Natural killer cell (primary cell): ENCODE data around the gene ZBTB25. TPM values are rescaled to one million over a fixed set of nuclear protein-coding genes. Genes with fewer than 3 reads are reported as not detected.
"Not testable (repeated sequence)": the region's sequence is repeated elsewhere in the genome, so short reads cannot be mapped to it uniquely, and the experiment has no call there.

Experiments used
- ATAC-seq, 3 donors: fragments of 150-1000 bp in 2 of 3; fragments of 200-7000 bp in 1 of 3; cut with Tn5 transposase; 1 replicate in 1 of 3; 2 replicates in 2 of 3; pipeline ENCODE4 v1.10.0; 2021; ENCODE audit warnings: mild to moderate bottlenecking in 2 of 3, moderate library complexity in 2 of 3
- DNase-seq, 2 donors: peaks; one replicate each; pipeline versions ENCODE4 v3.0.0 to v3.0.0-alpha.2; 2013 to 2021; ENCODE audit warnings: mixed read lengths in 1 of 2
- H3K27ac ChIP-seq: one replicate; pipeline ENCODE4 v1.5.1; 2013; ENCODE audit warnings: mild to moderate bottlenecking, low read length
- H3K27me3 ChIP-seq: one replicate; pipeline ENCODE4 v1.6.1; 2013; ENCODE audit warnings: low read length; ENCODE audit not compliant: control insufficient read depth, insufficient read depth
- H3K36me3 ChIP-seq: one replicate; pipeline ENCODE4 v1.6.1; 2013; ENCODE audit warnings: low read length; ENCODE audit not compliant: control insufficient read depth, insufficient read depth
- H3K4me1 ChIP-seq: one replicate; pipeline ENCODE4 v1.6.1; 2013; ENCODE audit warnings: low read length; ENCODE audit not compliant: control insufficient read depth, insufficient read depth
- H3K4me3 ChIP-seq: one replicate; pipeline ENCODE4 v1.5.1; 2013; ENCODE audit warnings: low read length
- H3K9me3 ChIP-seq: one replicate; pipeline ENCODE4 v1.6.1; 2013; ENCODE audit warnings: low read length; ENCODE audit not compliant: control insufficient read depth, insufficient read depth
- H3K27ac Mint-ChIP-seq, 2 donors: one replicate each; pipeline ENCODE4 v1.8.0; 2022; ENCODE audit warnings: mild to moderate bottlenecking in 2 of 2, mixed read lengths in 2 of 2, moderate library complexity in 1 of 2
- H3K27me3 Mint-ChIP-seq, 2 donors: one replicate each; pipeline ENCODE4 v1.8.0; 2022; ENCODE audit warnings: low read depth in 2 of 2, mixed read lengths in 2 of 2
- H3K36me3 Mint-ChIP-seq: one replicate; pipeline ENCODE4 v1.8.0; 2022; ENCODE audit warnings: mixed read lengths
- H3K4me1 Mint-ChIP-seq, 2 donors: one replicate each; pipeline ENCODE4 v1.8.0; 2022; ENCODE audit warnings: mixed read lengths in 2 of 2
- H3K4me3 Mint-ChIP-seq: one replicate; pipeline ENCODE4 v1.8.0; 2022; ENCODE audit warnings: mild to moderate bottlenecking, moderate library complexity, mixed read lengths
- H3K9me3 Mint-ChIP-seq, 2 donors: one replicate each; pipeline ENCODE4 v1.8.0; 2022; ENCODE audit warnings: mixed read lengths in 2 of 2
- CTCF ChIP-seq: fragments of 200-600 bp; IDR thresholded peaks from one replicate; pipeline ENCODE4 v1.8.0; 2022; ENCODE audit warnings: antibody characterized with exemption
- WGBS: methylation state at CpG from one replicate; pipeline ENCODE4 v1.1.7; 2013; ENCODE audit warnings: missing lambda C conversion rate; ENCODE audit not compliant: insufficient coverage; 5-methylcytosine and 5-hydroxymethylcytosine counted together
- intact Hi-C: fragments of 100-400 bp; cut with micrococcal nuclease; formaldehyde crosslinking; loops from one replicate; pipeline ENCODE4 v1.14.2; 2022
- total RNA-seq, 4 donors: library from RNA; stranded (reverse); fragments of 120-200 nt in 1 of 4; gene quantifications; one replicate each; pipeline versions ENCODE4 v1.2.3 to v1.2.4, GENCODE V29; 2013 to 2022

Gene ZBTB25
- total RNA-seq, 3 donors from 2014 or later (not counting 1 experiment from before 2014, with no cell fraction given), result 29.7 to 36.7 (median 31.1) TPM

DNA sequence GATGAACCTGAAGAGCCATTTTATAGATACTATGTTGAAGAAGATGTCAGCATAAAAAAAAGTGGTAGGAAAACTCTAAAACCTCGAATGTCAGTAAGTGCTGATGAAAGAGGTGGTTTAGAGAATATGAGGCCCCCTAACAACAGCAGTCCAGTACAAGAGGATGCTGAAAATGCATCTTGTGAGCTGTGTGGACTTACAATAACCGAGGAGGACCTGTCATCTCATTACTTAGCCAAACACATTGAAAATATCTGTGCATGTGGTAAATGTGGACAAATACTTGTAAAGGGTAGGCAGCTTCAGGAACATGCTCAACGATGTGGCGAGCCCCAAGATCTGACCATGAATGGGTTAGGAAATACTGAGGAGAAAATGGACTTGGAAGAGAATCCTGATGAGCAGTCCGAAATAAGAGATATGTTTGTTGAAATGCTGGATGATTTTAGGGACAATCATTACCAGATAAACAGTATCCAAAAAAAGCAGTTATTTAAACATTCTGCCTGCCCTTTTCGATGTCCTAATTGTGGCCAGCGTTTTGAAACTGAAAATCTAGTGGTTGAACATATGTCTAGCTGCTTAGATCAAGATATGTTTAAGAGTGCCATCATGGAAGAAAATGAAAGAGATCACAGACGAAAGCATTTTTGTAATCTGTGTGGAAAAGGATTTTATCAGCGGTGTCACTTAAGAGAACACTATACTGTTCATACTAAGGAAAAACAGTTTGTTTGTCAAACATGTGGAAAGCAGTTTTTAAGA, 19.1 kb upstream of the ZBTB25 start:
- Mint-ChIP-seq H3K4me3 (no peak overlapping the region), H3K27ac (no peak overlapping the region), H3K9me3 (no peaks in the 10 kb centered on the region), H3K36me3 (no peaks in the 10 kb centered on the region), H3K27me3 (no peaks in the 10 kb centered on the region), H3K4me1 (peaks cover 22 to 27% of the 10 kb centered on the region in 2 donors)
- peaks cover 5% of the 10 kb centered on the region for H3K4me1 ChIP-seq
- DNase-seq, result no peak
- peak in 1 of 3 donors; percentile 7 for ATAC-seq
- H3K27ac ChIP-seq, result no peak overlapping the region
- no peaks in the 10 kb centered on the region for H3K27me3 ChIP-seq
- H3K9me3 ChIP-seq, result no peaks in the 10 kb centered on the region
- H3K4me3 ChIP-seq, result no peak overlapping the region
- peaks cover 37% of the 10 kb centered on the region for H3K36me3 ChIP-seq
- intact Hi-C loops, result no loop called here
- 83% methylated on average over 7 of the region's 9 CpGs for whole genome bisulfite sequencing
- TF ChIP-seq CTCF, result no peak

GRCh38 chr14:64520699-64521098, 17.1 kb upstream of the ZBTB25 start:
- no peak overlapping the region for H3K27ac ChIP-seq
- Mint-ChIP-seq H3K27me3 (no peaks in the 10 kb centered on the region), H3K27ac (peak overlapping the region in 1 of 2 donors; percentile 18), H3K36me3 (no peaks in the 10 kb centered on the region), H3K4me1 (peaks cover 26 to 29% of the 10 kb centered on the region in 2 donors), H3K4me3 (no peak overlapping the region), H3K9me3 (no peaks in the 10 kb centered on the region)
- H3K36me3 ChIP-seq, result peaks cover 34% of the 10 kb centered on the region
- H3K27me3 ChIP-seq, result no peaks in the 10 kb centered on the region
- peaks cover 5% of the 10 kb centered on the region for H3K4me1 ChIP-seq
- H3K9me3 ChIP-seq, result no peaks in the 10 kb centered on the region
- intact Hi-C loops, result no loop called here
- ATAC-seq (no peak), DNase-seq (no peak)
- no peak for TF ChIP-seq CTCF
- no peak overlapping the region for H3K4me3 ChIP-seq
- 94% methylated on average over 4 of the region's 4 CpGs for WGBS

- Mint-ChIP-seq H3K27ac (no peak overlapping the region), H3K4me1 (peaks cover 40 to 41% of the 10 kb centered on the region in 2 donors)
- H3K27me3 ChIP-seq, result no peaks in the 10 kb centered on the region
Measured at GRCh38 chr14:64518229-64518628, 14.6 kb upstream of the ZBTB25 start.

DNA sequence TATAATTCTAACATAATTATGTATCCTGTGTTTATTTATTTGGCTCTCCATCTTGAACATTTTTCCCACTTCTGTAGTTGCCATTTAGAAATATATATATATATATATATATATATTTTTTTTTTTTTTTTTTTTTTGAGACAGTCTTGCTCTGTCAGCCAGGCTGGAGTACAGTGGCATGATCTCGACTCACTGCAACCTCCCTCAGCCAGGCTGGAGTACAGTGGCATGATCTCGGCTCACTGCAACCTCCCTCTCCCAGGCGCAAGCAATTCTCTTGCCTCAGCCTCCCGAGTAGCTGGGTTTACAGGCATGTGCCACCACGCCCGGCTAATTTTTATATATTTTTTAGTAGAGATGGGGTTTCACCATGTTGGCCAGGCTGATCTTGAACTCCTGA, 14.0 kb upstream of the ZBTB25 start:
- H3K27ac ChIP-seq, ATAC-seq, H3K36me3 Mint-ChIP-seq, H3K27ac Mint-ChIP-seq, H3K27me3 ChIP-seq, H3K4me3 ChIP-seq, H3K4me1 ChIP-seq, intact Hi-C loops, H3K9me3 Mint-ChIP-seq, H3K9me3 ChIP-seq, DNase-seq, H3K27me3 Mint-ChIP-seq: not testable (repeated sequence)
- peaks cover 12% of the 10 kb centered on the region for H3K36me3 ChIP-seq
- peak overlapping the region; percentile 28 for H3K4me3 Mint-ChIP-seq
- WGBS, result 88% methylated on average over 6 of the region's 6 CpGs
- H3K4me1 Mint-ChIP-seq, result peaks cover 44 to 45% of the 10 kb centered on the region in 2 donors

More at GRCh38 chr14:64518229-64518628, 14.6 kb upstream of the ZBTB25 start:
- DNase-seq (no peak), ATAC-seq (no peak)
- Mint-ChIP-seq H3K27me3 (no peaks in the 10 kb centered on the region), H3K36me3 (no peaks in the 10 kb centered on the region), H3K9me3 (no peaks in the 10 kb centered on the region), H3K4me3 (no peak overlapping the region)
- WGBS, result no CpG with 5 or more reads among the region's 4 CpGs
- Histone ChIP-seq H3K36me3 (peaks cover 17% of the 10 kb centered on the region), H3K4me3 (no peak overlapping the region), H3K9me3 (no peaks in the 10 kb centered on the region), H3K27ac (no peak overlapping the region), H3K4me1 (peaks cover 5% of the 10 kb centered on the region)
- intact Hi-C loops, result no loop called here
- TF ChIP-seq CTCF, result no peak
